OCI-LY1 (cell line): Measurements from ENCODE around the gene ZNF507.

Source experiments
- H2AFZ ChIP-seq: fragments of 200-600 bp; sonication (generic), shearing (Covaris generic); 2 replicates; pipeline ENCODE4 v1.6.0; 2014; ENCODE audit warnings: antibody characterized with exemption, mild to moderate bottlenecking, low read length
- H3F3A ChIP-seq: fragments of 200-600 bp; sonication (generic), shearing (Covaris generic); 2 replicates; pipeline ENCODE4 v1.6.0; 2014; ENCODE audit warnings: mild to moderate bottlenecking, antibody characterized with exemption, low read length, moderate library complexity; ENCODE audit not compliant: insufficient read depth
- H3K27ac ChIP-seq: fragments of 200-600 bp; sonication (generic); 2 replicates; pipeline ENCODE4 v1.5.1; 2014; ENCODE audit warnings: low read length, mixed run types, mild to moderate bottlenecking, low read depth; ENCODE audit not compliant: poor library complexity, severe bottlenecking
- H3K27me3 ChIP-seq: fragments of 200-600 bp; sonication (generic); 2 replicates; pipeline ENCODE4 v1.6.0; 2014; ENCODE audit warnings: antibody characterized with exemption, mild to moderate bottlenecking, low read length, moderate library complexity; ENCODE audit not compliant: insufficient read depth
- H3K36me3 ChIP-seq: fragments of 200-600 bp; sonication (generic); 2 replicates; pipeline ENCODE4 v1.6.1; 2014; ENCODE audit warnings: mild to moderate bottlenecking, antibody characterized with exemption, low read length, moderate library complexity, mixed read lengths; ENCODE audit not compliant: insufficient read depth
- H3K4me1 ChIP-seq: fragments of 200-600 bp; sonication (generic); 2 replicates; pipeline ENCODE4 v1.5.1; 2014; ENCODE audit warnings: mild to moderate bottlenecking, low read length, moderate library complexity; ENCODE audit not compliant: insufficient read depth, severe bottlenecking
- H3K4me2 ChIP-seq: fragments of 200-600 bp; sonication (generic), shearing (Covaris generic); 2 replicates; pipeline ENCODE4 v1.6.1; 2014; ENCODE audit warnings: low read length
- H3K4me3 ChIP-seq: fragments of 200-600 bp; sonication (generic); 2 replicates; pipeline ENCODE4 v1.5.1; 2014; ENCODE audit warnings: low read length, low read depth, mild to moderate bottlenecking, mixed read lengths; ENCODE audit not compliant: poor library complexity, severe bottlenecking
- H3K79me2 ChIP-seq: fragments of 200-600 bp; shearing (Covaris generic); 2 replicates; pipeline ENCODE4 v1.6.1; 2016; ENCODE audit warnings: mixed run types, low read length, mixed read lengths; ENCODE audit not compliant: insufficient read depth
- H3K9ac ChIP-seq: fragments of 200-600 bp; sonication (generic), shearing (Covaris generic); 2 replicates; pipeline ENCODE4 v1.6.1; 2014; ENCODE audit warnings: mild to moderate bottlenecking, low read length, mixed read lengths
- H3K9me2 ChIP-seq: fragments of 200-600 bp; sonication (generic), shearing (Covaris generic); 2 replicates; pipeline ENCODE4 v1.6.1; 2014; ENCODE audit warnings: low read depth, mild to moderate bottlenecking, low read length, mixed read lengths
- H3K9me3 ChIP-seq: fragments of 200-600 bp; shearing (Covaris generic); 2 replicates; pipeline ENCODE4 v1.6.1; 2014; ENCODE audit warnings: low read length, mixed read lengths
- H4K20me1 ChIP-seq: fragments of 200-600 bp; sonication (generic), shearing (Covaris generic); 2 replicates; pipeline ENCODE4 v1.6.0; 2016; ENCODE audit warnings: mild to moderate bottlenecking, low read length; ENCODE audit not compliant: insufficient read depth
- CTCF ChIP-seq: fragments of 200-600 bp; sonication (generic), shearing (Covaris generic); IDR thresholded peaks from 2 replicates; pipeline ENCODE4 v1.5.1; 2017; ENCODE audit warnings: mild to moderate bottlenecking, antibody characterized with exemption, low read length, moderate library complexity, mixed read lengths
- EZH2 ChIP-seq: fragments of 200-600 bp; sonication (generic), shearing (Covaris generic); IDR thresholded peaks from 2 replicates; pipeline ENCODE4 v1.8.0; 2017; ENCODE audit warnings: borderline replicate concordance, mixed run types, mild to moderate bottlenecking, antibody characterized with exemption, low read length, moderate library complexity, mixed read lengths

The ZNF507 gene

GRCh38 chr19:32361574-32362317 lies 16.3 kb downstream of the ZNF507 start:
- Histone ChIP-seq H3K4me3 (no peak overlapping the region), H2AFZ (no peak overlapping the region), H3F3A (no peaks in the 10 kb centered on the region), H3K79me2 (peaks cover 6% of the 10 kb centered on the region; the same call in 1 of the 2 replicates), H3K9me2 (no peaks in the 10 kb centered on the region), H3K9me3 (no peaks in the 10 kb centered on the region), H4K20me1 (no peaks in the 10 kb centered on the region), H3K4me1 (no peaks in the 10 kb centered on the region), H3K27me3 (no peaks in the 10 kb centered on the region), H3K27ac (no peak overlapping the region), H3K9ac (no peak overlapping the region), H3K4me2 (no peak overlapping the region), H3K36me3 (peaks cover 93% of the 10 kb centered on the region)
- TF ChIP-seq CTCF (no peak), EZH2 (no peak)

GRCh38 chr19:32362318-32362691 lies 16.9 kb downstream of the ZNF507 start:
- Histone ChIP-seq H3K4me1 (no peaks in the 10 kb centered on the region), H3K27me3 (no peaks in the 10 kb centered on the region), H3K27ac (no peak overlapping the region), H3K79me2 (peaks cover 6% of the 10 kb centered on the region; the same call in 1 of the 2 replicates), H3K9ac (no peak overlapping the region), H3K4me2 (no peak overlapping the region), H4K20me1 (no peaks in the 10 kb centered on the region), H3K4me3 (no peak overlapping the region), H3F3A (no peaks in the 10 kb centered on the region), H3K9me3 (no peaks in the 10 kb centered on the region), H3K9me2 (no peaks in the 10 kb centered on the region), H2AFZ (no peak overlapping the region), H3K36me3 (peaks cover 93% of the 10 kb centered on the region)
- TF ChIP-seq EZH2 = no peak
- no peak for TF ChIP-seq CTCF

GRCh38 chr19:32363175-32363574 lies 17.8 kb downstream of the ZNF507 start:
- H3K4me2 ChIP-seq = no peak overlapping the region
- peaks cover 6% of the 10 kb centered on the region; the same call in 1 of the 2 replicates for H3K79me2 ChIP-seq
- no peaks in the 10 kb centered on the region for H3K27me3 ChIP-seq
- no peak overlapping the region for H3K4me3 ChIP-seq
- H3K4me1 ChIP-seq = no peaks in the 10 kb centered on the region
- no peaks in the 10 kb centered on the region for H4K20me1 ChIP-seq
- H2AFZ ChIP-seq = no peak overlapping the region
- H3K9me3 ChIP-seq = no peaks in the 10 kb centered on the region
- TF ChIP-seq CTCF (no peak), EZH2 (no peak)
- H3K36me3 ChIP-seq = peaks cover 93% of the 10 kb centered on the region
- no peak overlapping the region for H3K9ac ChIP-seq
- no peaks in the 10 kb centered on the region for H3F3A ChIP-seq
- H3K9me2 ChIP-seq = no peaks in the 10 kb centered on the region
- H3K27ac ChIP-seq = no peak overlapping the region
